22Rv1 (cell line): ENCODE measurements around the gene MNX1.

Experiments used
- H3K27ac ChIP-seq: fragments of 450-650 bp; 2 replicates; pipeline ENCODE4 v1.5.1; 2017
- ZFX ChIP-seq: fragments of 450-650 bp; IDR thresholded peaks from 2 replicates; pipeline ENCODE4 v1.6.1; 2017; ENCODE audit warnings: antibody characterized with exemption, borderline replicate concordance
- TF ChIP-seq, protein P1 (sequence below): fragments of 450-650 bp; IDR thresholded peaks from 2 replicates; pipeline ENCODE4 v1.5.1; 2017; ENCODE audit warnings: mild to moderate bottlenecking

The MNX1 gene

DNA sequence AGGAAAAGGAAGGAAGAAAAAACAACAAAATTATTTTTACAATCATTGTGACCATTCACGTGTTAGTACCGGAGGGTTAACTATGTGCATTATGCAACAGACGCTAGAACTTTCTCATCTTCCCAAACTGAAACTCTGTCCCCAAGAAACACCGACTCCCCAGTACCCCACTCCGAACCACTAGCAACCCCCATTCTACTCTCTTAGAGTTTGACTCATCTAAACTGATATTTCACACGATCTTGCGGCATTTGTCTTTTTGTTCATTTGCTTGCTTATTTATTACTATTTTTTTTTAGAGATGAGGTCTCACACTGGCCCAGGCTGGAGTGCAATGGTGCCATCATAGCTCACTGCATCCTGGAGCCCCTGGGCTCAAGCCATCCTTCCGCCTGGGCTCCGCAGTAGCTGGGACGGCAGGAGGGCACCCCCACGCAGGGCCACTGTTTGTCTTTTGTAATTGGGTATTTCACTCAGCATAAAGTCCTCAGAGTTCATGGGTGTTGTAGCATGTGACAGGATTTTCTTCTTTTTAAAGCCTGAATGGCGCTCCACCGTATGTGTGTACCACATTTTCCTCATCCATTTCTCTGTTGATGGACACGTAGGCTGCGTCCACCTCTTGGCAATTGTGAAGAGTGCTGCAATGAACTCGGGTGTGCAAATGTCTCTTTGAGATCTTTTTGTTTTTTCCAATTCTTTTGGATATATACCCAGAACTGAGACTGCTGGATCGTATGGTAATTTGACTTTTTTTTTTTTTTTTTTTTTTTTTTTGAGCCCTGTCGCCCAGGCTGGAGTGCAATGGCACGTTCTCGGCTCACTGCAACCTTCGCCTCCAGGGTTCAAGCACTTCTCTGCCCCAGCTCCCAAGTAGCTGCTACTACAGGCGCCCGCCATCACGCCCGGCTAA lies 9.5 kb downstream of the MNX1 start:
- no peak for TF ChIP-seq ZFX
- TF ChIP-seq, protein P1, sequence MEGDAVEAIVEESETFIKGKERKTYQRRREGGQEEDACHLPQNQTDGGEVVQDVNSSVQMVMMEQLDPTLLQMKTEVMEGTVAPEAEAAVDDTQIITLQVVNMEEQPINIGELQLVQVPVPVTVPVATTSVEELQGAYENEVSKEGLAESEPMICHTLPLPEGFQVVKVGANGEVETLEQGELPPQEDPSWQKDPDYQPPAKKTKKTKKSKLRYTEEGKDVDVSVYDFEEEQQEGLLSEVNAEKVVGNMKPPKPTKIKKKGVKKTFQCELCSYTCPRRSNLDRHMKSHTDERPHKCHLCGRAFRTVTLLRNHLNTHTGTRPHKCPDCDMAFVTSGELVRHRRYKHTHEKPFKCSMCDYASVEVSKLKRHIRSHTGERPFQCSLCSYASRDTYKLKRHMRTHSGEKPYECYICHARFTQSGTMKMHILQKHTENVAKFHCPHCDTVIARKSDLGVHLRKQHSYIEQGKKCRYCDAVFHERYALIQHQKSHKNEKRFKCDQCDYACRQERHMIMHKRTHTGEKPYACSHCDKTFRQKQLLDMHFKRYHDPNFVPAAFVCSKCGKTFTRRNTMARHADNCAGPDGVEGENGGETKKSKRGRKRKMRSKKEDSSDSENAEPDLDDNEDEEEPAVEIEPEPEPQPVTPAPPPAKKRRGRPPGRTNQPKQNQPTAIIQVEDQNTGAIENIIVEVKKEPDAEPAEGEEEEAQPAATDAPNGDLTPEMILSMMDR: no peak

DNA sequence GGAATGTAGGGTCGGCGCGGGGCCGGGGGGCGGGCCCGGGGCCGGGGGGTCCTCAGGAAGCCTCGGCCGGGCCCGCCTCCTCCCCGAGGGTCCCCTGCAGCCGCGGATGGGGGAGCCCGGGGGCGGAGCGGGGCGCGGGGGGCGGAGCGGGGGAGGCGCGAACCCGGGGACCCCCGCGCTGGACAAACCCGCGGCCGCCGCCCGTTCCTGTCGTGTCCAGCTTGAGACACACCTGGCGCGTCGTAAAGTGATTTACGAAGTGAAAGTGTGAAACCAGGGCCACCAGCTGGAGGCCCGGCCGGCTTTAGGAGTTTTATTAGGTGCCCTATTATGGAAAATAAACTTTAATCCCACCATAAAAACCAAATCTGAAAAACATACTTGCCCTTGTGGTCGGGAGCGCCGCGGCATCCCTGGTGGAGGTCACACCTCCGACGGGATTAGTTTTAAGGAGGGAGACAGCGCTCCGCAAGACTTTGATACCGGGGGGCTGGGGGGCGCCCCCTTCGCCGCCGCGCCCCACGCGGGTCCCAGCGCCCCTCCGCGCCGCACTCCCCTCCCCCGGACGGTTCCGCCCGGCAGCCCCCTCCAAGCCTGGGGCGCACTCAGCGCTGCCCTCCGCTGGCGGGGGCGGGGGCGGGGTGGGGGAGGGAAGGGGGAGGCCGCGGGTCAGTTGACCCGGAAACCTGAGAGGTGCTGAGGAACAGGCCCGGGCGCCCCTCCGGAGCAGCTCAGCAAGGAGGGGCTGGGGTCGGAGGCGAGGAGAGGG lies 10.3 kb downstream of the MNX1 start:
- TF ChIP-seq ZFX: no peak
- TF ChIP-seq, protein P1: peak; percentile 13
- H3K27ac ChIP-seq: no peak overlapping the region

More for the DNA sequence above, 9.5 kb downstream of the MNX1 start:
- H3K27ac ChIP-seq: no peak overlapping the region

DNA sequence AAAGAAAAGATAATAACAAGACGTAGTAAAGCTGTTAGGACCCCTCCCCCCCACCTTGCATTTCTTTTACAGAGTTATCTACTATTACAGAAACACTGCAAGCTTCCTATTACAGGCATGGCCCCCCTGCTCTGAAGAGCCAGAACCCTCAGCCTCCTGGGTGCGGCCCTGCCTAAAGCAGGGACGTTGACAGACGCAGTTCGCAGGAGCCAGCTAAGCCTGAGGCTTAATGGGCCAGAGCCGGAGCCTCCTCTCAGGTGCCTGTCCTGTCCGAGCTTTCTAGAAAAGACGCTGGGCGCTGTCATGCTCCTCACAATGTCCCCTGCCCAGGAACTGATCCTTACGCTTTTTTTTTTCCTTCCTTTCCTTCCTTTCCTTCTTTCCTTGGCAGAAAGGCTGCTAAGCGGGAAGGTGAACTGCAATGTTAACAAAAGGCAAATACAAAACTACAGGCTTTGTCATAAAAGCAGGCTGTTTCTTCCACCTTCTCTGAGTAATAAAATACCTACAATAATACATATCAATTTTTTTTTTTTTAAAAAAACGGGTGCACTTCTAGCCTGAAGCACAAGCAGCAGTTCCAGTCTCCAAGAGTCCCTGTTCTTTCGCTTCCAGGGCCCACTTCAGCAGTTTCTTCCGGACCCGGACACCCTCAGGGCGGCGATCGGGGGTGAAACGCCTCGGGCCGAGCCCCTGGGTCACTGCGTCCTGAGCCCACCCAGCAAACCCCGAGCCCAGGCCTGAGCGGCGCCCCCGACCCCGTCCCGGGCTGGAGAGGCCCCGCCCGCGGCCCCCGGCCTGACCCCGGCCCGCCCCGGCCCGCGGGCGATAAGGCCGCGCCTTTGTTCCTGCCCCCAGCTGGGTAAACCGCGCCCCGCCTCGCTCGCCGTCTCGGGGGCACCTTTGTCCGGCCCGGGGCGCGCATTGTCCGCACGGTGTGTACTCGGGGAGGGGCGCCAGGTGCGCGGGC lies 11.2 kb downstream of the MNX1 start:
- H3K27ac ChIP-seq: no peak overlapping the region

DNA sequence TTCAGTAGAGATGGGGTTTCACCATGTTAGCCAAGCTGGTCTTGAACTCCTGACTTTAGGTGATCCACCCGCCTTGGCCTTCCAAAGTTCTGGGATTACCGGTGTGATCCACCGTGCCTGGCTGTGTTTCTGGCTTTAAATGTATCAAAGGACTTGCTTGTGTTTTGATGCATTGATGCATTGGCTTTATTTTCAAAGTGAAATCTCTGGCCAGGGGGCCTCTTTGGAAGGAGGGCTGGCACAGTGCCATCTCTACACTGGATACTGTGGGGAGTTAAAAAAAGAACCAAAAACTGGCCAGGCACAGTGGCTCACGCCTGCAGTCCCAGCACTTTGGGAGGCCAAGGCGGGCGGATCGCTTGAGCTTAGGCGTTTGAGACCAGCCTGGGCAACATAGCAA lies 16.0 kb downstream of the MNX1 start:
- no peak overlapping the region for H3K27ac ChIP-seq
- no peak for TF ChIP-seq ZFX
- TF ChIP-seq, protein P1: no peak

More for the DNA sequence above, 11.2 kb downstream of the MNX1 start:
- TF ChIP-seq, protein P1: no peak
- no peak for TF ChIP-seq ZFX

DNA sequence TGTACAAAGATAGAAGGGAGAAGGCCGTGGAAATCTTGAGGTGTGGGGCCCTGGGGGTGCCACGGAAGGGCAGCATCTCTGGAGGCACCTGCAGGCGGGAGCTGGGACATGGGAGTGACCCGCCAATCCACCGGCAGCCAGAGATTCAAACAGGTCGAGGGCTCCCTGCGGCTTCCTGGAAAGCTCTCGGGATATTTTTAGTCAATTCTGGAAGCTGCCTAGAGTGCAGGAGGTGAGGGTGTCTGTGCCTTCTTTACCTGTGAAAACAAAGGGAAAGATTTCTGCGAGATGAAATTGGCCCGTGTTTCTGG lies 16.6 kb downstream of the MNX1 start:
- no peak overlapping the region for H3K27ac ChIP-seq
- TF ChIP-seq, protein P1: no peak
- TF ChIP-seq ZFX: no peak

DNA sequence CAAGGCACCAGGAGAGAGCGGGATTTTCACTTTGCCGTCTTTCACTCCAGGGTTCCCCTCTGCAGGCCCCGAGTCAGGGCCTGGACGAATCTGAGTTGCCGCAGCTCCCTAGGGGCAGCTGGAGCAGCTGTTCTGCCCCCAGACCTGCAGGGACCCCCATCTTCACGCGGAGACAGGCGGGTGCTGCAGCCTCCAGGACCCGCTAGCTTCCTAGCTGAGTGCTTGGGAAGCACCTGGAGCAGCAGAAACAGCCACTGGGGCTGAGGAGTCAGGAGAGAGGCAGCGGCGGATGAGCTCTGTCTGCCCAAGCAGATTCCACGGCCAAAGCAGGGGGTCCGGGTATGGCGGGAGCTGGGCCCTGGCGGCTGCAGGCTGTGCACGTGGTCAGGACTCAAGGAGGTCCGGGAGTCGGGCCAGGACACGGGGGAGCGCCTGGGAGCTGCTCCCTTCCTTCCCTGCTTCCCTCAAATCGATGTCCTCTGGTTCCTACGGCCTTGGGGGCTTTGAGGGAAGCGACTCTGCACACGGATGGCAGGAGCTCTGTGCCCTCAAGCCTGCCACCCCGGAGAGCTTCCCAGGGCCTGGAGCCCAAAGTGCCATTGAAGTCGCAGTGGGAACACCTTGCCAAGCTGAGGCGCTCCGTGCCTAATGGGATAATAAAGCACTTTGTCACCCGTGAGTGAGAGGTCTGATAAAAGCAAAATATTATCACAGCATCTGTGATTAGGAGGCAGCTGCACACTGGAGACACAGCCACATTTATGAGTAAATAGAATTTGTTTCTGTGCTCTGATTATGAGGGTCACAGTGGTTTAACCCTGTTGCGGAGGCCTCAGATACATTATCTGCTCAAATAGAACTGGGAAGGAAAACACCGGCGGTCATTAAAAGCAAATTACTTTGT lies 17.2 kb downstream of the MNX1 start:
- TF ChIP-seq, protein P1: no peak
- no peak for TF ChIP-seq ZFX
- H3K27ac ChIP-seq: no peak overlapping the region
